ENCODE data around the gene CACHD1. TPM values are rescaled to one million over a fixed set of nuclear protein-coding genes. Genes with fewer than 3 reads are reported as not detected.

Gene CACHD1
- total and polyA plus RNA-seq, 2 of the 4 experiments (the other 2 are of a cell fraction), result 2.9 to 5.9 TPM

GRCh38 chr1:64696879-64697278 is 226.9 kb downstream of the CACHD1 start:
- BruUV-seq (replicated peaks), result no TSS peak
- TF ChIP-seq POLR2A (IDR thresholded peaks at IDR 0.05; ENCODE audit: low read depth, low read length) (no peak), CEBPB (IDR thresholded peaks at IDR 0.05; ENCODE audit: low read depth, low read length) (no peak), ELK1 (IDR thresholded peaks at IDR 0.05; ENCODE audit: borderline replicate concordance, low read depth, low read length) (no peak), NFE2L2 (IDR thresholded peaks at IDR 0.05; ENCODE audit: low read depth, low read length) (no peak), RFX5 (IDR thresholded peaks at IDR 0.05; ENCODE audit: low read depth, low read length) (no peak), MAFK (IDR thresholded peaks at IDR 0.05; ENCODE audit: low read depth, low read length) (no peak), RCOR1 (IDR thresholded peaks at IDR 0.05; ENCODE audit: insufficient replicate concordance, low read length) (no peak), MAZ (IDR thresholded peaks at IDR 0.05; ENCODE audit: borderline replicate concordance, low read depth, low read length) (no peak)
- POLR2A ChIA-PET (ENCODE audit: unreplicated experiment), result no interaction called here

More at GRCh38 chr1:64696879-64697278, 226.9 kb downstream of the CACHD1 start:
- H3K4me3 ChIP-seq (ENCODE audit: insufficient read depth, low read depth, low read length), result no peak overlapping the region
- ATAC-seq (ENCODE audit: low read depth) (no peak), DNase-seq (no peak)
- WGBS, 2 experiments (ENCODE audit: extremely low coverage in 2 of 2, insufficient read length in 1 of 2), result no CpG with 5 or more reads among the region's 3 CpGs
- CTCF ChIA-PET, result no interaction called here
- no peak overlapping the region for H4K5ac ChIP-seq (ENCODE audit: low read depth, low read length)
- H3K9me3 ChIP-seq (ENCODE audit: control insufficient read depth, insufficient read depth, low read length), result no peaks in the 10 kb centered on the region
- peaks cover 3% of the 10 kb centered on the region; the same call in 1 of the 2 replicates for H3K4me1 ChIP-seq (ENCODE audit: control insufficient read depth, insufficient read depth, low read length)
- no peak overlapping the region for H4K91ac ChIP-seq (ENCODE audit: insufficient read depth, low read depth, low read length)
- H4K20me1 ChIP-seq (ENCODE audit: insufficient read depth, low read length), result no peaks in the 10 kb centered on the region
- H3K14ac ChIP-seq (replicated peaks; ENCODE audit: low read depth, low read length), result no peak overlapping the region
- H4K8ac ChIP-seq (ENCODE audit: low read depth in 2 of 2, low read length in 2 of 2), result no peak overlapping the region
- H3K27ac ChIP-seq (ENCODE audit: insufficient read depth, low read length), result no peak overlapping the region
- dilution Hi-C loops (cut with HindIII; ENCODE audit: low sequenced_read_pairs, unreplicated experiment) (no loop called here), intact Hi-C loops (cut with micrococcal nuclease) (no loop called here), in situ Hi-C loops (cut with MboI; ENCODE audit: low sequenced_read_pairs) (loop anchor here (10.0 kb wide), 1 partner anchor 128 kb away; no protein-coding TSS in a partner anchor)
- no peaks in the 10 kb centered on the region for H3K36me3 ChIP-seq (ENCODE audit: control insufficient read depth, insufficient read depth, low read length)
- no peak overlapping the region for H2AK9ac ChIP-seq (replicated peaks; ENCODE audit: low read depth, low read length, poor library complexity)
- no peak overlapping the region for H3K18ac ChIP-seq (ENCODE audit: low read depth, low read length)
- H3K9me1 ChIP-seq (ENCODE audit: insufficient read depth, low read length), result no peaks in the 10 kb centered on the region
- no peak overlapping the region for H3K4ac ChIP-seq (ENCODE audit: low read depth, low read length)
- H3K4me2 ChIP-seq (ENCODE audit: low read depth, low read length), result no peak overlapping the region
- no peak overlapping the region for H2BK20ac ChIP-seq (ENCODE audit: low read depth, low read length)
- no peak overlapping the region for H2AFZ ChIP-seq (replicated peaks; ENCODE audit: low read length, poor library complexity)
- H3K27me3 ChIP-seq (ENCODE audit: control insufficient read depth, insufficient read depth, low read length), result no peaks in the 10 kb centered on the region
- H3K23ac ChIP-seq (ENCODE audit: low read depth, low read length), result no peak overlapping the region
- no peak overlapping the region for H2AK5ac ChIP-seq (ENCODE audit: low read depth, low read length)
- H3K79me1 ChIP-seq (ENCODE audit: low read depth in 1 of 2, low read length in 2 of 2), result no peaks in the 10 kb centered on the region
- no peak overlapping the region for H3K9ac ChIP-seq (ENCODE audit: low read depth, low read length)
- H3K56ac ChIP-seq (ENCODE audit: extremely low read depth, insufficient read depth, low read length), result no peak overlapping the region
- no peak overlapping the region for H2BK120ac ChIP-seq (ENCODE audit: low read depth, low read length)
- no peak overlapping the region for H2BK15ac ChIP-seq (ENCODE audit: low read depth, low read length)
- no peak overlapping the region for H2BK5ac ChIP-seq (ENCODE audit: low read depth, low read length, poor library complexity, severe bottlenecking)
